WTC11 (cell line): ENCODE data around the gene NOC3L. TPM values are rescaled to one million over a fixed set of nuclear protein-coding genes. Genes with fewer than 3 reads are reported as not detected.

Experiments used
- CBFB ChIP-seq: sonication (generic); formaldehyde crosslinking; IDR thresholded peaks from 2 replicates; pipeline ENCODE4 v1.8.1; 2022; ENCODE audit warnings: mild to moderate bottlenecking, low read depth, missing genetic modification reagents
- ELF4 ChIP-seq: sonication (generic); formaldehyde crosslinking; IDR thresholded peaks from 2 replicates; pipeline ENCODE4 v1.8.1; 2022; ENCODE audit warnings: low read depth, mild to moderate bottlenecking, moderate library complexity, missing genetic modification reagents
- EMX1 ChIP-seq: fragments of 250-450 bp; sonication (Bioruptor Pico); IDR thresholded peaks from 2 replicates; pipeline ENCODE4 v1.8.0; 2021; ENCODE audit warnings: mild to moderate bottlenecking
- FOXP1 ChIP-seq: sonication (generic); formaldehyde crosslinking; IDR thresholded peaks from 2 replicates; pipeline ENCODE4 v1.8.0; 2022; ENCODE audit warnings: missing genetic modification reagents, mild to moderate bottlenecking, moderate library complexity, borderline replicate concordance
- HMGA2 ChIP-seq: fragments of 250-450 bp; sonication (Bioruptor Pico); IDR thresholded peaks from 2 replicates; pipeline ENCODE4 v1.4.0; 2021; ENCODE audit warnings: mild to moderate bottlenecking, moderate library complexity
- JUN ChIP-seq: sonication (generic); formaldehyde crosslinking; IDR thresholded peaks from 2 replicates; pipeline ENCODE4 v1.8.0; 2023; ENCODE audit warnings: mild to moderate bottlenecking, missing genetic modification reagents
- KAT7 ChIP-seq: sonication (generic); formaldehyde crosslinking; IDR thresholded peaks from 2 replicates; pipeline ENCODE4 v1.8.1; 2023; ENCODE audit warnings: missing genetic modification reagents, mild to moderate bottlenecking, borderline replicate concordance
- NFATC4 ChIP-seq: fragments of 250-450 bp; sonication (Bioruptor Pico); IDR thresholded peaks from 2 replicates; pipeline ENCODE4 v1.9.0; 2021; ENCODE audit warnings: mild to moderate bottlenecking
- NR2C2 ChIP-seq: sonication (generic); formaldehyde crosslinking; IDR thresholded peaks from 2 replicates; pipeline ENCODE4 v1.8.0; 2022; ENCODE audit warnings: mild to moderate bottlenecking, missing genetic modification reagents
- SMAD3 ChIP-seq: sonication (generic); formaldehyde crosslinking; IDR thresholded peaks from 2 replicates; pipeline ENCODE4 v1.8.0; 2022; ENCODE audit warnings: missing genetic modification reagents, mild to moderate bottlenecking, borderline replicate concordance
- TCF7 ChIP-seq: sonication (generic); formaldehyde crosslinking; IDR thresholded peaks from 2 replicates; pipeline ENCODE4 v1.8.0; 2022; ENCODE audit warnings: mild to moderate bottlenecking, low read depth, missing genetic modification reagents, moderate library complexity
- TP53 ChIP-seq: sonication (generic); formaldehyde crosslinking; IDR thresholded peaks from 2 replicates; pipeline ENCODE4 v1.8.1; 2023; ENCODE audit warnings: mild to moderate bottlenecking, missing genetic modification reagents
- total RNA-seq: library from RNA; stranded (reverse); gene quantifications from 3 replicates; pipeline ENCODE4 v1.2.3, GENCODE V29; 2021
- TF ChIP-seq, protein P1 (sequence below): fragments of 250-450 bp; sonication (Bioruptor Pico); IDR thresholded peaks from 2 replicates; pipeline ENCODE4 v1.8.0; 2021; ENCODE audit warnings: mild to moderate bottlenecking
- TF ChIP-seq, protein P2 (sequence below): sonication (generic); formaldehyde crosslinking; IDR thresholded peaks from 2 replicates; pipeline ENCODE4 v1.8.0; 2022; ENCODE audit warnings: mild to moderate bottlenecking, missing genetic modification reagents
- TF ChIP-seq, protein P3 (sequence below): fragments of 250-450 bp; sonication (Bioruptor Pico); IDR thresholded peaks from 2 replicates; pipeline ENCODE4 v1.9.0; 2021; ENCODE audit warnings: mild to moderate bottlenecking
- TF ChIP-seq, protein P4 (sequence below): fragments of 250-450 bp; sonication (Bioruptor Pico); IDR thresholded peaks from 2 replicates; pipeline ENCODE4 v1.9.0; 2021; ENCODE audit warnings: moderate library complexity, mild to moderate bottlenecking, inconsistent platforms, borderline replicate concordance
- TF ChIP-seq, protein P5 (sequence below): fragments of 250-450 bp; sonication (Bioruptor Pico); conservative IDR thresholded peaks from 2 replicates; pipeline ENCODE4 v1.9.0; 2021; ENCODE audit warnings: mild to moderate bottlenecking
- TF ChIP-seq, protein P6 (sequence below): fragments of 250-450 bp; sonication (Bioruptor Pico); IDR thresholded peaks from 2 replicates; pipeline ENCODE4 v2.1.2; 2022; ENCODE audit warnings: mild to moderate bottlenecking, moderate library complexity
- TF ChIP-seq, protein P7 (sequence below): sonication (generic); formaldehyde crosslinking; IDR thresholded peaks from 2 replicates; pipeline ENCODE4 v1.8.1; 2022; ENCODE audit warnings: missing genetic modification reagents, borderline replicate concordance
- TF ChIP-seq, protein P8 (sequence below): sonication (generic); formaldehyde crosslinking; IDR thresholded peaks from 2 replicates; pipeline ENCODE4 v1.8.0; 2022; ENCODE audit warnings: mild to moderate bottlenecking, missing genetic modification reagents
- TF ChIP-seq, protein P9 (sequence below): sonication (generic); formaldehyde crosslinking; conservative IDR thresholded peaks from 2 replicates; pipeline ENCODE4 v1.8.1; 2023; ENCODE audit warnings: mild to moderate bottlenecking, low read depth, missing genetic modification reagents, moderate library complexity
- TF ChIP-seq, protein P10 (sequence below): sonication (generic); formaldehyde crosslinking; IDR thresholded peaks from 2 replicates; pipeline ENCODE4 v1.8.1; 2022; ENCODE audit warnings: low read depth, mild to moderate bottlenecking, moderate library complexity, missing genetic modification reagents, borderline replicate concordance

Gene NOC3L
- total RNA-seq, 1 experiment from 2014 or later: 26.1 TPM

DNA sequence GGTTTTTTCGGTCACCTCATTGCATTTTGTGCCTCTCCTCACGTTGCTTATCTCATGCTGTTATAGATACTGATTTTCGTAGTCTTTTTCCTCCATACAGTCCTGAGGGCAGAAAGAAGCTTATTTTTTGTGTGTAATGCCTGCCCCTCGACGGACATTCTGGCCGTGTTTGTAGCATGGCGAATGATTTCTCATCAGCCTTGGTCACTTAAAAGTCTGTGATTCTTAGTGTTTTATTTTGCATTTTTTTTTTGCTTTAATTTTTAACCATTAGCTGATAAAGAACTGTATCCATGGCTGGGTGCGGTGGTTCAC, 469 bp upstream of the NOC3L start (continued):
- TF ChIP-seq, protein P1, sequence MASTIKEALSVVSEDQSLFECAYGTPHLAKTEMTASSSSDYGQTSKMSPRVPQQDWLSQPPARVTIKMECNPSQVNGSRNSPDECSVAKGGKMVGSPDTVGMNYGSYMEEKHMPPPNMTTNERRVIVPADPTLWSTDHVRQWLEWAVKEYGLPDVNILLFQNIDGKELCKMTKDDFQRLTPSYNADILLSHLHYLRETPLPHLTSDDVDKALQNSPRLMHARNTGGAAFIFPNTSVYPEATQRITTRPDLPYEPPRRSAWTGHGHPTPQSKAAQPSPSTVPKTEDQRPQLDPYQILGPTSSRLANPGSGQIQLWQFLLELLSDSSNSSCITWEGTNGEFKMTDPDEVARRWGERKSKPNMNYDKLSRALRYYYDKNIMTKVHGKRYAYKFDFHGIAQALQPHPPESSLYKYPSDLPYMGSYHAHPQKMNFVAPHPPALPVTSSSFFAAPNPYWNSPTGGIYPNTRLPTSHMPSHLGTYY (CRISPR knock-in tag): no peak
- TF ChIP-seq, protein P2, sequence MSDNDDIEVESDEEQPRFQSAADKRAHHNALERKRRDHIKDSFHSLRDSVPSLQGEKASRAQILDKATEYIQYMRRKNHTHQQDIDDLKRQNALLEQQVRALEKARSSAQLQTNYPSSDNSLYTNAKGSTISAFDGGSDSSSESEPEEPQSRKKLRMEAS (CRISPR knock-in tag): no peak
- TF ChIP-seq, protein P3, sequence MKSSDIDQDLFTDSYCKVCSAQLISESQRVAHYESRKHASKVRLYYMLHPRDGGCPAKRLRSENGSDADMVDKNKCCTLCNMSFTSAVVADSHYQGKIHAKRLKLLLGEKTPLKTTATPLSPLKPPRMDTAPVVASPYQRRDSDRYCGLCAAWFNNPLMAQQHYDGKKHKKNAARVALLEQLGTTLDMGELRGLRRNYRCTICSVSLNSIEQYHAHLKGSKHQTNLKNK: no peak
- no peak for TF ChIP-seq SMAD3 (CRISPR knock-in tag)
- TF ChIP-seq, protein P4, sequence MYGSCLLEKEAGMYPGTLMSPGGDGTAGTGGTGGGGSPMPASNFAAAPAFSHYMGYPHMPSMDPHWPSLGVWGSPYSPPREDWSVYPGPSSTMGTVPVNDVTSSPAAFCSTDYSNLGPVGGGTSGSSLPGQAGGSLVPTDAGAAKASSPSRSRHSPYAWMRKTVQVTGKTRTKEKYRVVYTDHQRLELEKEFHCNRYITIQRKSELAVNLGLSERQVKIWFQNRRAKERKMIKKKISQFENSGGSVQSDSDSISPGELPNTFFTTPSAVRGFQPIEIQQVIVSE: no peak
- no peak for TF ChIP-seq JUN (CRISPR knock-in tag)
- TF ChIP-seq, protein P5, sequence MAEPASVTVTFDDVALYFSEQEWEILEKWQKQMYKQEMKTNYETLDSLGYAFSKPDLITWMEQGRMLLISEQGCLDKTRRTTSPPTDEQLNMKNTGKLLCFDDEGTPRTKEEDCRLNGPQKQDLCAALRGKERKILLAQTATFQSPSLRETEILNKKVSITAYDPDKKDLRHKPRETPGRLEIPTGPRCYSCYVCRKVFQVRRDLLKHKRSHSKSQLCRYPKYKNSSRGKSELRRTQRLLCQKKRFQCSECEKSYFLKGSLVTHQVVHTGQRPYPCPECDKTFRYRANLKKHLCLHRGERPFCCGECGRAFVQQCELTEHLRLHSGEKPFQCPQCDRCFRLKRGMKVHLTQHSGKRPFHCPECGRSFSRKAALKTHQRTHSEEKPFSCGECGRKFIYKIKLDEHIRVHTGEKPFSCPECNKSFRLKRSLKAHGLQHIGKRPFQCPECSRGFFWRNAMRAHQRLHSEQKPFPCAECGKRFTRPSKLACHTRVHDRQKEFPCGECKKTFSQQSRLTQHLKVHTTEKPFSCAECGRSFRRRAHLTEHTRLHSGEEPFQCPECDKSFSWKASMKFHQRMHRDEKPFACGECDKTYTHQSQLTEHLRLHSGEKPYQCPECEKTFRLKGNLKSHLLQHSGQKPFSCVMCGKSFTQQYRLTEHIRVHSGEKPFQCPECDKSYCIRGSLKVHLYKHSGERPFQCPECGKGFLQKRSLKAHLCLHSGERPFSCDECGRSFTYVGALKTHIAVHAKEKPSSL (CRISPR knock-in tag): no peak
- no peak for TF ChIP-seq TP53
- no peak for TF ChIP-seq EMX1
- no peak for TF ChIP-seq ELF4 (CRISPR knock-in tag)
- TF ChIP-seq FOXP1: peak; percentile 1; the same call in 1 of the 2 replicates
- no peak; the same call in 1 of the 2 replicates for TF ChIP-seq TCF7
- TF ChIP-seq, protein P6, sequence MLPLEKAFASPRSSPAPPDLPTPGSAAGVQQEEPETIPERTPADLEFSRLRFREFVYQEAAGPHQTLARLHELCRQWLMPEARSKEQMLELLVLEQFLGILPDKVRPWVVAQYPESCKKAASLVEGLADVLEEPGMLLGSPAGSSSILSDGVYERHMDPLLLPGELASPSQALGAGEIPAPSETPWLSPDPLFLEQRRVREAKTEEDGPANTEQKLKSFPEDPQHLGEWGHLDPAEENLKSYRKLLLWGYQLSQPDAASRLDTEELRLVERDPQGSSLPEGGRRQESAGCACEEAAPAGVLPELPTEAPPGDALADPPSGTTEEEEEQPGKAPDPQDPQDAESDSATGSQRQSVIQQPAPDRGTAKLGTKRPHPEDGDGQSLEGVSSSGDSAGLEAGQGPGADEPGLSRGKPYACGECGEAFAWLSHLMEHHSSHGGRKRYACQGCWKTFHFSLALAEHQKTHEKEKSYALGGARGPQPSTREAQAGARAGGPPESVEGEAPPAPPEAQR: no peak
- no peak for TF ChIP-seq NR2C2 (CRISPR knock-in tag)
- no peak for TF ChIP-seq KAT7 (CRISPR knock-in tag)
- TF ChIP-seq, protein P7, sequence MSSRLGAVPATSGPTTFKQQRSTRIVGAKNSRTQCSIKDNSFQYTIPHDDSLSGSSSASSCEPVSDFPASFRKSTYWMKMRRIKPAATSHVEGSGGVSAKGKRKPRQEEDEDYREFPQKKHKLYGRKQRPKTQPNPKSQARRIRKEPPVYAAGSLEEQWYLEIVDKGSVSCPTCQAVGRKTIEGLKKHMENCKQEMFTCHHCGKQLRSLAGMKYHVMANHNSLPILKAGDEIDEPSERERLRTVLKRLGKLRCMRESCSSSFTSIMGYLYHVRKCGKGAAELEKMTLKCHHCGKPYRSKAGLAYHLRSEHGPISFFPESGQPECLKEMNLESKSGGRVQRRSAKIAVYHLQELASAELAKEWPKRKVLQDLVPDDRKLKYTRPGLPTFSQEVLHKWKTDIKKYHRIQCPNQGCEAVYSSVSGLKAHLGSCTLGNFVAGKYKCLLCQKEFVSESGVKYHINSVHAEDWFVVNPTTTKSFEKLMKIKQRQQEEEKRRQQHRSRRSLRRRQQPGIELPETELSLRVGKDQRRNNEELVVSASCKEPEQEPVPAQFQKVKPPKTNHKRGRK: peak; percentile 11; the same call in 1 of the 2 replicates
- no peak for TF ChIP-seq HMGA2 (CRISPR knock-in tag)
- TF ChIP-seq, protein P8, sequence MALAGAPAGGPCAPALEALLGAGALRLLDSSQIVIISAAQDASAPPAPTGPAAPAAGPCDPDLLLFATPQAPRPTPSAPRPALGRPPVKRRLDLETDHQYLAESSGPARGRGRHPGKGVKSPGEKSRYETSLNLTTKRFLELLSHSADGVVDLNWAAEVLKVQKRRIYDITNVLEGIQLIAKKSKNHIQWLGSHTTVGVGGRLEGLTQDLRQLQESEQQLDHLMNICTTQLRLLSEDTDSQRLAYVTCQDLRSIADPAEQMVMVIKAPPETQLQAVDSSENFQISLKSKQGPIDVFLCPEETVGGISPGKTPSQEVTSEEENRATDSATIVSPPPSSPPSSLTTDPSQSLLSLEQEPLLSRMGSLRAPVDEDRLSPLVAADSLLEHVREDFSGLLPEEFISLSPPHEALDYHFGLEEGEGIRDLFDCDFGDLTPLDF (CRISPR knock-in tag): no peak
- no peak for TF ChIP-seq NFATC4 (CRISPR knock-in tag)
- TF ChIP-seq CBFB (CRISPR knock-in tag): no peak
- TF ChIP-seq, protein P9, sequence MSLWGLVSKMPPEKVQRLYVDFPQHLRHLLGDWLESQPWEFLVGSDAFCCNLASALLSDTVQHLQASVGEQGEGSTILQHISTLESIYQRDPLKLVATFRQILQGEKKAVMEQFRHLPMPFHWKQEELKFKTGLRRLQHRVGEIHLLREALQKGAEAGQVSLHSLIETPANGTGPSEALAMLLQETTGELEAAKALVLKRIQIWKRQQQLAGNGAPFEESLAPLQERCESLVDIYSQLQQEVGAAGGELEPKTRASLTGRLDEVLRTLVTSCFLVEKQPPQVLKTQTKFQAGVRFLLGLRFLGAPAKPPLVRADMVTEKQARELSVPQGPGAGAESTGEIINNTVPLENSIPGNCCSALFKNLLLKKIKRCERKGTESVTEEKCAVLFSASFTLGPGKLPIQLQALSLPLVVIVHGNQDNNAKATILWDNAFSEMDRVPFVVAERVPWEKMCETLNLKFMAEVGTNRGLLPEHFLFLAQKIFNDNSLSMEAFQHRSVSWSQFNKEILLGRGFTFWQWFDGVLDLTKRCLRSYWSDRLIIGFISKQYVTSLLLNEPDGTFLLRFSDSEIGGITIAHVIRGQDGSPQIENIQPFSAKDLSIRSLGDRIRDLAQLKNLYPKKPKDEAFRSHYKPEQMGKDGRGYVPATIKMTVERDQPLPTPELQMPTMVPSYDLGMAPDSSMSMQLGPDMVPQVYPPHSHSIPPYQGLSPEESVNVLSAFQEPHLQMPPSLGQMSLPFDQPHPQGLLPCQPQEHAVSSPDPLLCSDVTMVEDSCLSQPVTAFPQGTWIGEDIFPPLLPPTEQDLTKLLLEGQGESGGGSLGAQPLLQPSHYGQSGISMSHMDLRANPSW (CRISPR knock-in tag): no peak
- TF ChIP-seq, protein P10, sequence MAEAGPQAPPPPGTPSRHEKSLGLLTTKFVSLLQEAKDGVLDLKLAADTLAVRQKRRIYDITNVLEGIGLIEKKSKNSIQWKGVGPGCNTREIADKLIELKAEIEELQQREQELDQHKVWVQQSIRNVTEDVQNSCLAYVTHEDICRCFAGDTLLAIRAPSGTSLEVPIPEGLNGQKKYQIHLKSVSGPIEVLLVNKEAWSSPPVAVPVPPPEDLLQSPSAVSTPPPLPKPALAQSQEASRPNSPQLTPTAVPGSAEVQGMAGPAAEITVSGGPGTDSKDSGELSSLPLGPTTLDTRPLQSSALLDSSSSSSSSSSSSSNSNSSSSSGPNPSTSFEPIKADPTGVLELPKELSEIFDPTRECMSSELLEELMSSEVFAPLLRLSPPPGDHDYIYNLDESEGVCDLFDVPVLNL: no peak
